GM11168 (cell line): ENCODE measurements around the gene PAPOLG.
"Not testable (repeated sequence)": the region's sequence is repeated elsewhere in the genome, so short reads cannot be mapped to it uniquely, and the experiment has no call there.

Source experiments
- in situ Hi-C: fragments of 300-500 bp; cut with MboI; formaldehyde crosslinking; loops from one replicate; pipeline ENCODE4 v1.12.0; 2022; ENCODE audit warnings: low sequenced_read_pairs; ENCODE audit not compliant: unreplicated experiment

Gene PAPOLG

GRCh38 chr2:60821133-60821469 is 65.0 kb downstream of the PAPOLG start:
- in situ Hi-C loops = no loop called here

GRCh38 chr2:60821587-60822302 is 65.7 kb downstream of the PAPOLG start:
- in situ Hi-C loops = no loop called here

GRCh38 chr2:60822987-60823386 is 66.9 kb downstream of the PAPOLG start:
- in situ Hi-C loops = no loop called here

- in situ Hi-C loops = no loop called here
These were observed 67.7 kb downstream of the PAPOLG start for GRCh38 chr2:60823694-60824305.

GRCh38 chr2:60825666-60826065 is 69.6 kb downstream of the PAPOLG start:
- in situ Hi-C loops = no loop called here

GRCh38 chr2:60826111-60826510 is 70.0 kb downstream of the PAPOLG start:
- in situ Hi-C loops = no loop called here

GRCh38 chr2:60826860-60827259 is 70.8 kb downstream of the PAPOLG start:
- in situ Hi-C loops = not testable (repeated sequence)

- in situ Hi-C loops = no loop called here
These were observed 71.3 kb downstream of the PAPOLG start for GRCh38 chr2:60827369-60827768.

- in situ Hi-C loops = no loop called here
These were observed 74.9 kb downstream of the PAPOLG start for GRCh38 chr2:60830991-60831390.

- in situ Hi-C loops = no loop called here
These were observed 75.9 kb downstream of the PAPOLG start for GRCh38 chr2:60831921-60832320.

GRCh38 chr2:60832621-60833020 is 76.6 kb downstream of the PAPOLG start:
- in situ Hi-C loops = no loop called here

- in situ Hi-C loops = no loop called here
These were observed 78.2 kb downstream of the PAPOLG start for GRCh38 chr2:60834270-60834717.

- in situ Hi-C loops = no loop called here
These were observed 80.4 kb downstream of the PAPOLG start for GRCh38 chr2:60836491-60836890.

GRCh38 chr2:60837123-60837522 is 81.1 kb downstream of the PAPOLG start:
- in situ Hi-C loops = no loop called here

GRCh38 chr2:60838481-60838880 is 82.4 kb downstream of the PAPOLG start:
- in situ Hi-C loops = no loop called here

GRCh38 chr2:60839126-60839813 is 83.2 kb downstream of the PAPOLG start:
- in situ Hi-C loops = no loop called here

- in situ Hi-C loops = no loop called here
These were observed 84.8 kb downstream of the PAPOLG start for GRCh38 chr2:60840880-60841279.

- in situ Hi-C loops = no loop called here
These were observed 86.9 kb downstream of the PAPOLG start for GRCh38 chr2:60843006-60843405.

GRCh38 chr2:60844105-60844504 is 88.0 kb downstream of the PAPOLG start:
- in situ Hi-C loops = no loop called here

- in situ Hi-C loops = no loop called here
These were observed 91.8 kb downstream of the PAPOLG start for GRCh38 chr2:60847854-60848253.
